Measurements from ENCODE around the gene MBLAC1. TPM values are rescaled to one million over a fixed set of nuclear protein-coding genes. Genes with fewer than 3 reads are reported as not detected.
A peak's percentile ranks its signal among the peaks of the same experiment; 100 is the strongest.

MBLAC1 gene
- total and polyA plus RNA-seq, 9 of the 15 experiments (the other 6 are each of a cell fraction or from before 2014, with no cell fraction given), result 0.03 to 3.1 (median 0.52) TPM

DNA sequence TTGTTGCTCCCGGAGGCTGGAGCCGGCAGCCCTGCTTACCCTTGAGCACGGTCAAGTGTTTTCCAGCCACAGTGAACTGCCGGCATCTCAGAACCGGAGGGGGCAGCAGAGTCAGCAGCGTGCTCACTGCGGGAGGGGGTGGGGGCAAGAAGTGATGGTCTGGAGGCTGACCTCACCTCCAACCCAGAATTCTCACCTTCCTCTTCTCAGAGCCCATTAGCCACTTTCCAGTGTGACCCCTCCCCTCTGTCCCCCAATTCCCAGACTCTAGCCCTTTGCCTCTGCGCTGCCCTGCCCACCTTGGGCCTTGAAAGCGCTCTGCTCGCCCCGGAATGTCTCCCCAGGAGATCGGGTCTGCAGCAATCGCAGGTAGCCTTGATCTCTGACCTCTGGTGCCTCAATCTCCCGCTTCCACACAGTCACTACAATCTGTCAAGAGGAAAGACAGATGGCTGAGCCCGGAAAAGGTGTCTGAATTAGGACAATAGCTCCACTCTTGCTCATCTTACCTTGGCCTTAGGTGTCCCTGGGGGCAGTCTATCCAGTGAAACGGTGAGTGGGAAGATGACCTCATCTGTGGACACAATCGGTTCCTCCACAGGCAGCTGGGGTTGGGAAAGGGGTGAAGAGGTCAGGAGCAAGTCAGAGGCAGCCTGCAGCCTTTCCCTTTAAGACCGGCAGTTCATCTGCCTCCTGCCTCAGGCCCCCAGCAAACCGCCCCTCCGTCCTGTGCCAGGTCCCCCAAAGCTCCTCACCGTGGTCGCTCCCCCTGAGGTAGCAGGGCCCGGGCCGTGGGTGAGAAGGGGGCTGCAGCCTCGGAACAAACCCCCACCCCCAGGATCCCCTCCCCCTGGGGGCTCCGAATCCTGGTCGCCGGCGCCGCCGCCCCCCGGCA, 30.8 kb downstream of the MBLAC1 start (continued):
- TF ChIP-seq, protein P1, sequence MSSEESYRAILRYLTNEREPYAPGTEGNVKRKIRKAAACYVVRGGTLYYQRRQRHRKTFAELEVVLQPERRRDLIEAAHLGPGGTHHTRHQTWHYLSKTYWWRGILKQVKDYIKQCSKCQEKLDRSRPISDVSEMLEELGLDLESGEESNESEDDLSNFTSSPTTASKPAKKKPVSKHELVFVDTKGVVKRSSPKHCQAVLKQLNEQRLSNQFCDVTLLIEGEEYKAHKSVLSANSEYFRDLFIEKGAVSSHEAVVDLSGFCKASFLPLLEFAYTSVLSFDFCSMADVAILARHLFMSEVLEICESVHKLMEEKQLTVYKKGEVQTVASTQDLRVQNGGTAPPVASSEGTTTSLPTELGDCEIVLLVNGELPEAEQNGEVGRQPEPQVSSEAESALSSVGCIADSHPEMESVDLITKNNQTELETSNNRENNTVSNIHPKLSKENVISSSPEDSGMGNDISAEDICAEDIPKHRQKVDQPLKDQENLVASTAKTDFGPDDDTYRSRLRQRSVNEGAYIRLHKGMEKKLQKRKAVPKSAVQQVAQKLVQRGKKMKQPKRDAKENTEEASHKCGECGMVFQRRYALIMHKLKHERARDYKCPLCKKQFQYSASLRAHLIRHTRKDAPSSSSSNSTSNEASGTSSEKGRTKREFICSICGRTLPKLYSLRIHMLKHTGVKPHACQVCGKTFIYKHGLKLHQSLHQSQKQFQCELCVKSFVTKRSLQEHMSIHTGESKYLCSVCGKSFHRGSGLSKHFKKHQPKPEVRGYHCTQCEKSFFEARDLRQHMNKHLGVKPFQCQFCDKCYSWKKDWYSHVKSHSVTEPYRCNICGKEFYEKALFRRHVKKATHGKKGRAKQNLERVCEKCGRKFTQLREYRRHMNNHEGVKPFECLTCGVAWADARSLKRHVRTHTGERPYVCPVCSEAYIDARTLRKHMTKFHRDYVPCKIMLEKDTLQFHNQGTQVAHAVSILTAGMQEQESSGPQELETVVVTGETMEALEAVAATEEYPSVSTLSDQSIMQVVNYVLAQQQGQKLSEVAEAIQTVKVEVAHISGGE (CRISPR knock-in tag; IDR thresholded peaks at IDR 0.05), result 0 out of 6 replicates have a peak, but pooled peaks of 1 of the 3 experiments have one; percentile 76
- no peak for TF ChIP-seq GATA2 (CRISPR knock-in tag; IDR thresholded peaks at IDR 0.05)
- no peak for TF ChIP-seq ZKSCAN3 (CRISPR knock-in tag; IDR thresholded peaks at IDR 0.05)
- no peak for TF ChIP-seq LCOR (CRISPR knock-in tag; IDR thresholded peaks at IDR 0.05)
- TF ChIP-seq, protein P2, sequence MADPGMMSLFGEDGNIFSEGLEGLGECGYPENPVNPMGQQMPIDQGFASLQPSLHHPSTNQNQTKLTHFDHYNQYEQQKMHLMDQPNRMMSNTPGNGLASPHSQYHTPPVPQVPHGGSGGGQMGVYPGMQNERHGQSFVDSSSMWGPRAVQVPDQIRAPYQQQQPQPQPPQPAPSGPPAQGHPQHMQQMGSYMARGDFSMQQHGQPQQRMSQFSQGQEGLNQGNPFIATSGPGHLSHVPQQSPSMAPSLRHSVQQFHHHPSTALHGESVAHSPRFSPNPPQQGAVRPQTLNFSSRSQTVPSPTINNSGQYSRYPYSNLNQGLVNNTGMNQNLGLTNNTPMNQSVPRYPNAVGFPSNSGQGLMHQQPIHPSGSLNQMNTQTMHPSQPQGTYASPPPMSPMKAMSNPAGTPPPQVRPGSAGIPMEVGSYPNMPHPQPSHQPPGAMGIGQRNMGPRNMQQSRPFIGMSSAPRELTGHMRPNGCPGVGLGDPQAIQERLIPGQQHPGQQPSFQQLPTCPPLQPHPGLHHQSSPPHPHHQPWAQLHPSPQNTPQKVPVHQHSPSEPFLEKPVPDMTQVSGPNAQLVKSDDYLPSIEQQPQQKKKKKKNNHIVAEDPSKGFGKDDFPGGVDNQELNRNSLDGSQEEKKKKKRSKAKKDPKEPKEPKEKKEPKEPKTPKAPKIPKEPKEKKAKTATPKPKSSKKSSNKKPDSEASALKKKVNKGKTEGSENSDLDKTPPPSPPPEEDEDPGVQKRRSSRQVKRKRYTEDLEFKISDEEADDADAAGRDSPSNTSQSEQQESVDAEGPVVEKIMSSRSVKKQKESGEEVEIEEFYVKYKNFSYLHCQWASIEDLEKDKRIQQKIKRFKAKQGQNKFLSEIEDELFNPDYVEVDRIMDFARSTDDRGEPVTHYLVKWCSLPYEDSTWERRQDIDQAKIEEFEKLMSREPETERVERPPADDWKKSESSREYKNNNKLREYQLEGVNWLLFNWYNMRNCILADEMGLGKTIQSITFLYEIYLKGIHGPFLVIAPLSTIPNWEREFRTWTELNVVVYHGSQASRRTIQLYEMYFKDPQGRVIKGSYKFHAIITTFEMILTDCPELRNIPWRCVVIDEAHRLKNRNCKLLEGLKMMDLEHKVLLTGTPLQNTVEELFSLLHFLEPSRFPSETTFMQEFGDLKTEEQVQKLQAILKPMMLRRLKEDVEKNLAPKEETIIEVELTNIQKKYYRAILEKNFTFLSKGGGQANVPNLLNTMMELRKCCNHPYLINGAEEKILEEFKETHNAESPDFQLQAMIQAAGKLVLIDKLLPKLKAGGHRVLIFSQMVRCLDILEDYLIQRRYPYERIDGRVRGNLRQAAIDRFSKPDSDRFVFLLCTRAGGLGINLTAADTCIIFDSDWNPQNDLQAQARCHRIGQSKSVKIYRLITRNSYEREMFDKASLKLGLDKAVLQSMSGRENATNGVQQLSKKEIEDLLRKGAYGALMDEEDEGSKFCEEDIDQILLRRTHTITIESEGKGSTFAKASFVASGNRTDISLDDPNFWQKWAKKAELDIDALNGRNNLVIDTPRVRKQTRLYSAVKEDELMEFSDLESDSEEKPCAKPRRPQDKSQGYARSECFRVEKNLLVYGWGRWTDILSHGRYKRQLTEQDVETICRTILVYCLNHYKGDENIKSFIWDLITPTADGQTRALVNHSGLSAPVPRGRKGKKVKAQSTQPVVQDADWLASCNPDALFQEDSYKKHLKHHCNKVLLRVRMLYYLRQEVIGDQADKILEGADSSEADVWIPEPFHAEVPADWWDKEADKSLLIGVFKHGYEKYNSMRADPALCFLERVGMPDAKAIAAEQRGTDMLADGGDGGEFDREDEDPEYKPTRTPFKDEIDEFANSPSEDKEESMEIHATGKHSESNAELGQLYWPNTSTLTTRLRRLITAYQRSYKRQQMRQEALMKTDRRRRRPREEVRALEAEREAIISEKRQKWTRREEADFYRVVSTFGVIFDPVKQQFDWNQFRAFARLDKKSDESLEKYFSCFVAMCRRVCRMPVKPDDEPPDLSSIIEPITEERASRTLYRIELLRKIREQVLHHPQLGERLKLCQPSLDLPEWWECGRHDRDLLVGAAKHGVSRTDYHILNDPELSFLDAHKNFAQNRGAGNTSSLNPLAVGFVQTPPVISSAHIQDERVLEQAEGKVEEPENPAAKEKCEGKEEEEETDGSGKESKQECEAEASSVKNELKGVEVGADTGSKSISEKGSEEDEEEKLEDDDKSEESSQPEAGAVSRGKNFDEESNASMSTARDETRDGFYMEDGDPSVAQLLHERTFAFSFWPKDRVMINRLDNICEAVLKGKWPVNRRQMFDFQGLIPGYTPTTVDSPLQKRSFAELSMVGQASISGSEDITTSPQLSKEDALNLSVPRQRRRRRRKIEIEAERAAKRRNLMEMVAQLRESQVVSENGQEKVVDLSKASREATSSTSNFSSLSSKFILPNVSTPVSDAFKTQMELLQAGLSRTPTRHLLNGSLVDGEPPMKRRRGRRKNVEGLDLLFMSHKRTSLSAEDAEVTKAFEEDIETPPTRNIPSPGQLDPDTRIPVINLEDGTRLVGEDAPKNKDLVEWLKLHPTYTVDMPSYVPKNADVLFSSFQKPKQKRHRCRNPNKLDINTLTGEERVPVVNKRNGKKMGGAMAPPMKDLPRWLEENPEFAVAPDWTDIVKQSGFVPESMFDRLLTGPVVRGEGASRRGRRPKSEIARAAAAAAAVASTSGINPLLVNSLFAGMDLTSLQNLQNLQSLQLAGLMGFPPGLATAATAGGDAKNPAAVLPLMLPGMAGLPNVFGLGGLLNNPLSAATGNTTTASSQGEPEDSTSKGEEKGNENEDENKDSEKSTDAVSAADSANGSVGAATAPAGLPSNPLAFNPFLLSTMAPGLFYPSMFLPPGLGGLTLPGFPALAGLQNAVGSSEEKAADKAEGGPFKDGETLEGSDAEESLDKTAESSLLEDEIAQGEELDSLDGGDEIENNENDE (IDR thresholded peaks at IDR 0.05; ENCODE audit: low read depth, low read length), result no peak
- TF ChIP-seq ZNF239 (CRISPR knock-in tag; IDR thresholded peaks at IDR 0.05), result no peak
- no peak for TF ChIP-seq GATAD2B (IDR thresholded peaks at IDR 0.05; ENCODE audit: borderline replicate concordance)
- no peak for TF ChIP-seq BCL6 (CRISPR knock-in tag; IDR thresholded peaks at IDR 0.05)
- TF ChIP-seq TFAM (CRISPR knock-in tag; conservative IDR thresholded peaks at IDR 0.05), result no peak
- no peak for TF ChIP-seq SMAD3 (CRISPR knock-in tag; conservative IDR thresholded peaks at IDR 0.05)
- no peak for TF ChIP-seq MCM2 (IDR thresholded peaks at IDR 0.05; ENCODE audit: low read depth)
- no peak for TF ChIP-seq SREBF1 (IDR thresholded peaks at IDR 0.05; ENCODE audit: borderline replicate concordance, low read depth, low read length)
- TF ChIP-seq ZNF121 (CRISPR knock-in tag; conservative IDR thresholded peaks at IDR 0.05), result no peak
